ENCODE measurements around the gene OSBPL8.
A peak's percentile ranks its signal among the peaks of the same experiment; 100 is the strongest.

The OSBPL8 gene

GRCh38 chr12:76470028-76470939 is 89.3 kb downstream of the OSBPL8 start:
- DNase-seq, result peak; percentile 92

GRCh38 chr12:76464631-76465166 is 94.9 kb downstream of the OSBPL8 start:
- DNase-seq, result no peak

- DNase-seq, result peak; percentile 57
Observed at GRCh38 chr12:76462668-76463224, 96.8 kb downstream of the OSBPL8 start.

GRCh38 chr12:76460807-76461206 is 98.8 kb downstream of the OSBPL8 start:
- no peak for DNase-seq

- DNase-seq, result no peak
Observed at GRCh38 chr12:76457818-76458217, 101.8 kb downstream of the OSBPL8 start.

GRCh38 chr12:76457010-76457409 is 102.6 kb downstream of the OSBPL8 start:
- no peak for DNase-seq

- DNase-seq, result peak; percentile 90
Observed at GRCh38 chr12:76455582-76456345, 103.8 kb downstream of the OSBPL8 start.

- no peak for DNase-seq
Observed at GRCh38 chr12:76451528-76451927, 108.0 kb downstream of the OSBPL8 start.

GRCh38 chr12:76450690-76451089 is 108.9 kb downstream of the OSBPL8 start:
- peak; percentile 87 for DNase-seq

- DNase-seq, result peak; percentile 35
Observed at GRCh38 chr12:76449993-76450392, 109.6 kb downstream of the OSBPL8 start.

- peak; percentile 81 for DNase-seq
Observed at GRCh38 chr12:76449583-76449982, 110.0 kb downstream of the OSBPL8 start.

- no peak for DNase-seq
Observed at GRCh38 chr12:76449016-76449415, 110.6 kb downstream of the OSBPL8 start.

GRCh38 chr12:76446090-76446489 is 113.5 kb downstream of the OSBPL8 start:
- no peak for DNase-seq

- peak; percentile 23 for DNase-seq
Observed at GRCh38 chr12:76445462-76445861, 114.1 kb downstream of the OSBPL8 start.

GRCh38 chr12:76444408-76444984 is 115.1 kb downstream of the OSBPL8 start:
- no peak for DNase-seq

GRCh38 chr12:76441016-76441415 is 118.6 kb downstream of the OSBPL8 start:
- DNase-seq, result no peak

- DNase-seq, result no peak
Observed at GRCh38 chr12:76432733-76433132, 126.8 kb downstream of the OSBPL8 start.

- no peak for DNase-seq
Observed at GRCh38 chr12:76428117-76428516, 131.5 kb downstream of the OSBPL8 start.

- DNase-seq, result no peak
Observed at GRCh38 chr12:76426160-76426559, 133.4 kb downstream of the OSBPL8 start.

- DNase-seq, result no peak
Observed at GRCh38 chr12:76424941-76425340, 134.6 kb downstream of the OSBPL8 start.

- DNase-seq, result peak; percentile 70
Observed at GRCh38 chr12:76422543-76423438, 136.8 kb downstream of the OSBPL8 start.

GRCh38 chr12:76422154-76422542 is 137.4 kb downstream of the OSBPL8 start:
- DNase-seq, result no peak
